ENCODE results near the gene WDTC1. TPM values are rescaled to one million over a fixed set of nuclear protein-coding genes. Genes with fewer than 3 reads are reported as not detected.
A peak's percentile ranks its signal among the peaks of the same experiment; 100 is the strongest.

The WDTC1 gene
- total RNA-seq, 2 donors from 2014 or later = 41.6 to 42.5 TPM

DNA sequence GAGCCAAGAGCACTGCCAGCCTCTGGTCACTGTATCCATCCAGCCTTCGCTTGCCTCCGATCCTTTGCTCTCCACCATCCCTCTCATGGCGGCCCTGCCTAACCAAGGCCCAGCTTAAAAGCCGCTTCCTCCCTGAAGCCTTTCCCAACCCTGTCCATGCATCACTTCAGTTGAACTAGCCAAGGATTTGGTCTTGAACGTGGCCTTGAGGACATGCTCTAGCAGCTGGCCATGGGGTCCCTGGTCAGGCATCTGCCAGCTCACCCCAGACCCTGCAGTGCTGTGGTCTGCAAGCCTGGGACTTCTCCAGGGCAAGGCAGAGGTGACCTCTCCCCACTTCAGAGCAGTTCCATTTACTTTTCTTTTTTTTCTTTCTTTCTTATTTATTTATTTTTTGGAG lies 102.3 kb downstream of the WDTC1 start:
- peaks cover 33% of the 10 kb centered on the region for H3K4me1 Mint-ChIP-seq (ENCODE audit: low read depth)
- no peak overlapping the region for H3K27ac Mint-ChIP-seq
- H3K4me3 Mint-ChIP-seq = no peak overlapping the region
- peaks cover 1 to 12% of the 10 kb centered on the region in 2 donors for H3K36me3 Mint-ChIP-seq (ENCODE audit: insufficient read depth in 2 of 2)
- DNase-seq (no peak), ATAC-seq (replicated peaks in 1 of 2) (no peak)
- no peaks in the 10 kb centered on the region for H3K9me3 Mint-ChIP-seq
- H3K27me3 Mint-ChIP-seq (ENCODE audit: low read depth) = no peaks in the 10 kb centered on the region

- peaks cover 39% of the 10 kb centered on the region for H3K4me1 Mint-ChIP-seq (ENCODE audit: low read depth)
- no peaks in the 10 kb centered on the region for H3K27me3 Mint-ChIP-seq (ENCODE audit: low read depth)
- DNase-seq (no peak), ATAC-seq (replicated peaks in 1 of 2) (no peak)
- peak overlapping the region; percentile 47 for H3K27ac Mint-ChIP-seq
- no peaks in the 10 kb centered on the region for H3K9me3 Mint-ChIP-seq
- H3K4me3 Mint-ChIP-seq = no peak overlapping the region
- H3K36me3 Mint-ChIP-seq (ENCODE audit: insufficient read depth in 2 of 2) = peaks cover 6 to 7% of the 10 kb centered on the region in 2 donors
Measured at GRCh38 chr1:27338751-27339150, 104.3 kb downstream of the WDTC1 start.

DNA sequence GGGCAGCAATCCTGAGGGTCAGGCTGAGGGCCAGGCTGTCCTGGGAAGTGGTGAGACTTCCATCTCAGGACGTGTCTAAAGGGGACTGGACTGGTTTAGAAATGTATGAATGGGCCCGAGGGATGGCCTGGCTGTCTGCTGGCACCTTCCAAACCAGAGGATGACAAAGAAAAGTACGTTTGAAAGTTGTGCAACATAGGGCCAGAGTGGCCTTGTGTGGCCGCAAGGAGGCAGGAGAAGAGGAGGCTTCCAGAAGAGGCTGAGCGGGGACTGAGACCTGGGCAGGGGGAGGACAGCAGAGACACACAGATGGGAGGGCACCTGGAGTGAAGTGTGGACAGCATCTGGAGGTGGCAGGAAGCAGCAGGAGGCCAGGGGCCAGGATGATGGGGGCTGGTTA lies 104.8 kb downstream of the WDTC1 start:
- DNase-seq (no peak), ATAC-seq (replicated peaks in 1 of 2) (no peak)
- Mint-ChIP-seq H3K27me3 (ENCODE audit: low read depth) (no peaks in the 10 kb centered on the region), H3K36me3 (ENCODE audit: insufficient read depth in 2 of 2) (peaks cover 6 to 7% of the 10 kb centered on the region in 2 donors), H3K9me3 (no peaks in the 10 kb centered on the region), H3K4me3 (peak overlapping the region in 1 of 2 donors; percentile 41), H3K4me1 (ENCODE audit: low read depth) (peaks cover 44% of the 10 kb centered on the region), H3K27ac (peak overlapping the region; percentile 47)

GRCh38 chr1:27341525-27342252 lies 107.3 kb downstream of the WDTC1 start, which contains the start of gene SYTL1:
SYTL1 (plus strand) TSS chr1:27342022; CDS start chr1:27345335, 3,313 bp downstream.
- Mint-ChIP-seq H3K27me3 (ENCODE audit: low read depth) (no peaks in the 10 kb centered on the region), H3K4me1 (ENCODE audit: low read depth) (peaks cover 50% of the 10 kb centered on the region), H3K36me3 (ENCODE audit: insufficient read depth in 2 of 2) (peaks cover 7 to 10% of the 10 kb centered on the region in 2 donors), H3K9me3 (no peaks in the 10 kb centered on the region), H3K27ac (peak within 1 kb of the TSS; percentile 90), H3K4me3 (peak within 1 kb of the TSS; percentile 77 to 87)
- peak; percentile 73 for ATAC-seq (replicated peaks in 1 of 2)
- peak; percentile 79 to 80 for DNase-seq

GRCh38 chr1:27342391-27342777 lies 108.0 kb downstream of the WDTC1 start:
- ATAC-seq (replicated peaks in 1 of 2) (peak; percentile 55 to 62), DNase-seq (peak; percentile 37 to 53)
- Mint-ChIP-seq H3K4me1 (ENCODE audit: low read depth) (peaks cover 50% of the 10 kb centered on the region), H3K27me3 (ENCODE audit: low read depth) (no peaks in the 10 kb centered on the region), H3K27ac (peak overlapping the region; percentile 36), H3K9me3 (no peaks in the 10 kb centered on the region), H3K36me3 (ENCODE audit: insufficient read depth in 2 of 2) (peaks cover 7 to 8% of the 10 kb centered on the region in 2 donors), H3K4me3 (peak overlapping the region; percentile 77 to 87)

- DNase-seq (peak; percentile 69 to 78), ATAC-seq (replicated peaks in 1 of 2) (peak; percentile 60 to 67)
- peaks cover 50% of the 10 kb centered on the region for H3K4me1 Mint-ChIP-seq (ENCODE audit: low read depth)
- H3K9me3 Mint-ChIP-seq = no peaks in the 10 kb centered on the region
- H3K4me3 Mint-ChIP-seq = peak overlapping the region; percentile 77 to 87
- H3K36me3 Mint-ChIP-seq (ENCODE audit: insufficient read depth in 2 of 2) = peaks cover 7 to 8% of the 10 kb centered on the region in 2 donors
- no peaks in the 10 kb centered on the region for H3K27me3 Mint-ChIP-seq (ENCODE audit: low read depth)
- H3K27ac Mint-ChIP-seq = peak overlapping the region; percentile 36
Measured at GRCh38 chr1:27342778-27343638, 108.6 kb downstream of the WDTC1 start.

- DNase-seq = no peak
- Mint-ChIP-seq H3K27me3 (ENCODE audit: low read depth) (no peaks in the 10 kb centered on the region), H3K27ac (peak overlapping the region; percentile 36), H3K36me3 (ENCODE audit: insufficient read depth in 2 of 2) (peaks cover 7 to 8% of the 10 kb centered on the region in 2 donors), H3K9me3 (no peaks in the 10 kb centered on the region), H3K4me1 (ENCODE audit: low read depth) (peaks cover 51% of the 10 kb centered on the region), H3K4me3 (peak overlapping the region; percentile 77 to 87)
- no peak for ATAC-seq (replicated peaks in 1 of 2)
Measured at GRCh38 chr1:27343639-27344025, 109.2 kb downstream of the WDTC1 start.

DNA sequence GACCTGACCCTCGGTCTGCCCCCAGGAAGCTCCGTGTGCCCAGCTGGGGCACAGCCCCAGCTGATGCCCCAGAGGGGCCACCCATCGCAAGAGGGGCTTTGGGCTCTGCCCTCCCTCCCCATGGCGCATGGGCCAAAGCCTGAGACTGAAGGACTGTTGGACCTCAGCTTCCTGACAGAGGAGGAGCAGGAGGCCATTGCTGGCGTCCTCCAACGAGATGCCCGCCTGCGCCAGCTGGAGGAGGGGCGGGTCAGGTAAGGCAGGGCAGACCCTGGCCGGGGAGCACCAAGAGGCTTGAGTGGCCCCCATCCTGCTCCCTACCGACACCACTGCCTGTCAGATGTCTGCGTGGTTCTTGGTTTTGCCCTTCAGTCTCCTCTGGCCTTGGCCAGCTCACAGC lies 110.8 kb downstream of the WDTC1 start:
- Mint-ChIP-seq H3K36me3 (ENCODE audit: insufficient read depth in 2 of 2) (peaks cover 6 to 7% of the 10 kb centered on the region in 2 donors), H3K27ac (no peak overlapping the region), H3K27me3 (ENCODE audit: low read depth) (no peaks in the 10 kb centered on the region), H3K4me1 (ENCODE audit: low read depth) (peaks cover 46% of the 10 kb centered on the region), H3K4me3 (no peak overlapping the region), H3K9me3 (no peaks in the 10 kb centered on the region)
- no peak for ATAC-seq (replicated peaks in 1 of 2)
- no peak for DNase-seq

- no peak overlapping the region for H3K27ac Mint-ChIP-seq
- H3K36me3 Mint-ChIP-seq (ENCODE audit: insufficient read depth in 2 of 2) = peaks cover 6 to 7% of the 10 kb centered on the region in 2 donors
- H3K9me3 Mint-ChIP-seq = no peaks in the 10 kb centered on the region
Measured at GRCh38 chr1:27346357-27346756, 111.9 kb downstream of the WDTC1 start.

DNA sequence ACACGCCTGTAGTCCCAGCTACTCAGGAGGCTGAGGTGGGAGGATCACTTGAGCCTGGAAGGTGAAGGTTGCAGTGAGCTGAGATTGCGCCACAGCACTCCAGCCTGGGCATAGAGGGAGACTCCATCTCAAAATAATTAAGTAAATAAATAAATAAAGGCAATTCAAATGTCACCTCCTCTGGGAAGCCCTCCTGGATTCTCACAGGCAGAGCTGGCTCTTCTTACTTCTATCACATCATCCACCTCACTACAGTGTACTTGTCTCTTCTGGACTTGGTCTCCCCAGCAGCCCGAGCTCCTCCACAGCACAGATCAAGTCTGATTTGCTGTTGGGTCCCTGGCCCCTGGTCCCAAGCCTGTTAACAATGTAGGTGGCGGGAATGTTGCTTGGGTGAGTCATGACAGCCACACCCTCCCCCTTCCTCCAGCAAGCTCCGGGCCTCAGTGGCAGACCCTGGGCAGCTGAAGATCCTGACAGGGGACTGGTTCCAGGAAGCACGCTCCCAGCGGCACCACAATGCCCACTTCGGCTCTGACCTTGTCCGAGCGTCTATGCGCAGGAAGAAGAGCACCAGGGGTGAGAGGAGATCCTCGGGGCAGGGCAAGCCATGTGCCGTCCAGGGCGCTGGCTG lies 112.7 kb downstream of the WDTC1 start:
- peaks cover 27% of the 10 kb centered on the region for H3K4me1 Mint-ChIP-seq (ENCODE audit: low read depth)
- DNase-seq (no peak), ATAC-seq (replicated peaks in 1 of 2) (no peak)
- H3K4me3 Mint-ChIP-seq = no peak overlapping the region
- H3K36me3 Mint-ChIP-seq (ENCODE audit: insufficient read depth in 2 of 2) = peaks cover 6% of the 10 kb centered on the region in 2 donors
- no peak overlapping the region for H3K27ac Mint-ChIP-seq
- no peaks in the 10 kb centered on the region for H3K9me3 Mint-ChIP-seq
- no peaks in the 10 kb centered on the region for H3K27me3 Mint-ChIP-seq (ENCODE audit: low read depth)

More at GRCh38 chr1:27346357-27346756, 111.9 kb downstream of the WDTC1 start:
- Mint-ChIP-seq H3K4me1 (ENCODE audit: low read depth) (peaks cover 35% of the 10 kb centered on the region), H3K4me3 (no peak overlapping the region), H3K27me3 (ENCODE audit: low read depth) (no peaks in the 10 kb centered on the region)
- ATAC-seq (replicated peaks in 1 of 2) (no peak), DNase-seq (no peak)

GRCh38 chr1:27348861-27349783 lies 114.7 kb downstream of the WDTC1 start:
- Mint-ChIP-seq H3K4me3 (peak overlapping the region; percentile 56 to 68), H3K27me3 (ENCODE audit: low read depth) (no peaks in the 10 kb centered on the region), H3K9me3 (no peaks in the 10 kb centered on the region), H3K36me3 (ENCODE audit: insufficient read depth in 2 of 2) (peaks cover 0 to 4% of the 10 kb centered on the region in 2 donors), H3K27ac (no peak overlapping the region), H3K4me1 (ENCODE audit: low read depth) (peaks cover 13% of the 10 kb centered on the region)
- ATAC-seq (replicated peaks in 1 of 2) (peak; percentile 77 to 84), DNase-seq (peak; percentile 49 to 58)
